Activated T-cell treated with anti-CD3 and anti-CD28 coated beads for 1 hour (primary cell): ENCODE measurements around the gene EPS8.

ENCODE experiments used
- DNase-seq: peaks from one replicate; pipeline ENCODE4 v3.0.0-alpha.2; 2020; ENCODE audit warnings: low read depth

EPS8 gene

GRCh38 chr12:15789220-15790171 is at the start of gene EPS8:
TSS of gene EPS8 (minus strand) at chr12:15789388. CDS start at chr12:15682951, 106,437 bp downstream.
- peak; percentile 84 for DNase-seq

- DNase-seq = no peak
These were observed 48.1 kb upstream of the EPS8 start for GRCh38 chr12:15837141-15837790.

- no peak for DNase-seq
These were observed 45.4 kb upstream of the EPS8 start for GRCh38 chr12:15834575-15834974.

GRCh38 chr12:15831315-15831978 is 42.3 kb upstream of the EPS8 start:
- DNase-seq = no peak

GRCh38 chr12:15830538-15830937 is 41.4 kb upstream of the EPS8 start:
- DNase-seq = no peak

- no peak for DNase-seq
These were observed 40.8 kb upstream of the EPS8 start for GRCh38 chr12:15829949-15830348.

- no peak for DNase-seq
These were observed 40.1 kb upstream of the EPS8 start for GRCh38 chr12:15829255-15829654.

GRCh38 chr12:15827136-15827535 is 37.9 kb upstream of the EPS8 start:
- no peak for DNase-seq

GRCh38 chr12:15824516-15824915 is 35.3 kb upstream of the EPS8 start:
- no peak for DNase-seq

- no peak for DNase-seq
These were observed 34.4 kb upstream of the EPS8 start for GRCh38 chr12:15823360-15824128.

- no peak for DNase-seq
These were observed 30.7 kb upstream of the EPS8 start for GRCh38 chr12:15819644-15820437.

- no peak for DNase-seq
These were observed 29.2 kb upstream of the EPS8 start for GRCh38 chr12:15818418-15818817.

GRCh38 chr12:15815730-15816129 is 26.5 kb upstream of the EPS8 start:
- no peak for DNase-seq

GRCh38 chr12:15811214-15812127 is 22.3 kb upstream of the EPS8 start:
- no peak for DNase-seq

- no peak for DNase-seq
These were observed 19.5 kb upstream of the EPS8 start for GRCh38 chr12:15808652-15809051.

GRCh38 chr12:15808250-15808649 is 19.1 kb upstream of the EPS8 start:
- DNase-seq = no peak

- DNase-seq = no peak
These were observed 17.6 kb upstream of the EPS8 start for GRCh38 chr12:15806826-15807225.

- no peak for DNase-seq
These were observed 12.9 kb upstream of the EPS8 start for GRCh38 chr12:15801770-15802744.

GRCh38 chr12:15800278-15800677 is 11.1 kb upstream of the EPS8 start:
- DNase-seq = no peak
